ENCODE measurements around the gene FOXP1. TPM values are rescaled to one million over a fixed set of nuclear protein-coding genes. Genes with fewer than 3 reads are reported as not detected.

FOXP1 gene
- total RNA-seq, 1 experiment from 2014 or later: 75.3 TPM

DNA sequence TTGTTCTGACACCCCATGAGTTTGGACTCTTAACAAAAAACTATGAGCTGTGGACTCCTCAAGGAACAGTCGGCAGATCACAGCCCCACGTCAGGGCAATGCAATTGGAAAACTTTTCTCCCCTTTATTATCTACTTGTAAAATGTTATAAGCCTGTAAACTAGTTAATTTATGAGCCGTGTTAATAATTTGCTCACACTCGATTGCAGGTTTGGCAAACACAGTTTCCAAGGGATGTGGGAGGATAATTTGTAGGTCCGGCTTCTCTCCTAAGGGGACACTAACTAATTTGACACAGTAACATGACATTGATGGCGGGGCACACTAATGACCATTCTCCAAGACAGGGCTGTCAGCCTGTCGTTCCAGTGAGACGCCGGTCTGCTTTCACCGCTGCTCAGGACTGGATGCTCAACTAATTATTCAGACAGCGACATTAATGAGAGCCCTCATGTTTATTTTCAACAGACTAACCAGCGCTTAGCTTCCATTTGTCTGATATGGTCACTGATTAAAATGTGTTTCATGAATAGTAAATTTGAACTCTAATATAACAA is 222.1 kb downstream of the FOXP1 start:
- no peak overlapping the region for H3T11ph ChIP-seq (ENCODE audit: low read length)
- Mint-ChIP-seq H3K9me3 (no peaks in the 10 kb centered on the region), H3K36me3 (ENCODE audit: insufficient read depth in 1 of 3, low read depth in 3 of 3) (no peaks in the 10 kb centered on the region), H3K4me3 (no peak overlapping the region), H3K4me1 (peaks cover 0 to 2% of the 10 kb centered on the region in 2 experiments; a peak in 1 of 4 replicates), H3K27me3 (ENCODE audit: low read depth) (no peaks in the 10 kb centered on the region), H3K27ac (no peak overlapping the region)
- no peak overlapping the region for H3K4ac ChIP-seq (ENCODE audit: low read depth, low read length)
- H3K27me3 ChIP-seq (ENCODE audit: insufficient read depth, low read length): no peaks in the 10 kb centered on the region
- no peak overlapping the region for H2BK5ac ChIP-seq (ENCODE audit: insufficient read length, low read length)
- no peak overlapping the region for H3K4me2 ChIP-seq (ENCODE audit: insufficient read depth, insufficient read length, low read length)
- no peak overlapping the region for H3K56ac ChIP-seq (ENCODE audit: insufficient read length, low read depth, low read length)
- H2BK12ac ChIP-seq (ENCODE audit: insufficient read length, low read depth, low read length): no peak overlapping the region
- no CpG with 5 or more reads among the region's 12 CpGs for WGBS (ENCODE audit: extremely low coverage, insufficient read length, low lambda C conversion rate)
- no peaks in the 10 kb centered on the region for H3K9me3 ChIP-seq (ENCODE audit: control insufficient read depth, low read depth, low read length)
- no peaks in the 10 kb centered on the region for H3K79me1 ChIP-seq (ENCODE audit: insufficient read depth, low read depth, low read length, poor library complexity, severe bottlenecking)
- no peak overlapping the region for H2BK15ac ChIP-seq (ENCODE audit: low read depth, low read length)
- TF ChIP-seq, protein P1, sequence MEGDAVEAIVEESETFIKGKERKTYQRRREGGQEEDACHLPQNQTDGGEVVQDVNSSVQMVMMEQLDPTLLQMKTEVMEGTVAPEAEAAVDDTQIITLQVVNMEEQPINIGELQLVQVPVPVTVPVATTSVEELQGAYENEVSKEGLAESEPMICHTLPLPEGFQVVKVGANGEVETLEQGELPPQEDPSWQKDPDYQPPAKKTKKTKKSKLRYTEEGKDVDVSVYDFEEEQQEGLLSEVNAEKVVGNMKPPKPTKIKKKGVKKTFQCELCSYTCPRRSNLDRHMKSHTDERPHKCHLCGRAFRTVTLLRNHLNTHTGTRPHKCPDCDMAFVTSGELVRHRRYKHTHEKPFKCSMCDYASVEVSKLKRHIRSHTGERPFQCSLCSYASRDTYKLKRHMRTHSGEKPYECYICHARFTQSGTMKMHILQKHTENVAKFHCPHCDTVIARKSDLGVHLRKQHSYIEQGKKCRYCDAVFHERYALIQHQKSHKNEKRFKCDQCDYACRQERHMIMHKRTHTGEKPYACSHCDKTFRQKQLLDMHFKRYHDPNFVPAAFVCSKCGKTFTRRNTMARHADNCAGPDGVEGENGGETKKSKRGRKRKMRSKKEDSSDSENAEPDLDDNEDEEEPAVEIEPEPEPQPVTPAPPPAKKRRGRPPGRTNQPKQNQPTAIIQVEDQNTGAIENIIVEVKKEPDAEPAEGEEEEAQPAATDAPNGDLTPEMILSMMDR (conservative IDR thresholded peaks at IDR 0.05): no peak
- no peak overlapping the region for H4K91ac ChIP-seq (ENCODE audit: insufficient read length, low read depth, low read length)
- H3K18ac ChIP-seq (ENCODE audit: insufficient read length, low read depth, low read length): no peak overlapping the region
- no peaks in the 10 kb centered on the region for H4K20me1 ChIP-seq (ENCODE audit: control insufficient read depth, insufficient read depth, insufficient read length)
- H3K27ac ChIP-seq (ENCODE audit: insufficient read length, low read depth, low read length): no peak overlapping the region
- H3K79me2 ChIP-seq (ENCODE audit: insufficient read depth, low read length): no peaks in the 10 kb centered on the region
- no peak overlapping the region for H2BK120ac ChIP-seq (ENCODE audit: low read depth, low read length, poor library complexity, severe bottlenecking)
- no peaks in the 10 kb centered on the region for H3K23me2 ChIP-seq (ENCODE audit: insufficient read length, low read depth, low read length, poor library complexity, severe bottlenecking)
- H2BK20ac ChIP-seq (ENCODE audit: low read depth, low read length, poor library complexity, severe bottlenecking): no peak overlapping the region
- no peaks in the 10 kb centered on the region; the same call in 1 of the 2 replicates for H3K4me1 ChIP-seq (ENCODE audit: insufficient read depth, low read length)
- no peak overlapping the region for H3K9ac ChIP-seq (ENCODE audit: extremely low read depth, insufficient read length, low read length)
- no peak for DNase-seq
- H2AK5ac ChIP-seq (ENCODE audit: insufficient read length, low read length): no peak overlapping the region
- no peak overlapping the region for H2AFZ ChIP-seq (ENCODE audit: low read length)
- H3K23ac ChIP-seq (ENCODE audit: insufficient read length, low read depth, low read length): no peak overlapping the region
- no peak overlapping the region for H4K8ac ChIP-seq (replicated peaks; ENCODE audit: insufficient read length, low read depth, low read length)
- H3K14ac ChIP-seq (ENCODE audit: insufficient read depth, low read length): no peak overlapping the region
- H4K5ac ChIP-seq (ENCODE audit: insufficient read length, low read depth, low read length): no peak overlapping the region

All from H9 (cell line).